GM12864 (cell line): ENCODE measurements around the gene COL28A1.

ENCODE experiments used
- DNase-seq: peaks from one replicate; pipeline ENCODE4 v3.0.0-alpha.2; 2011; ENCODE audit warnings: low read depth
- H3K4me3 ChIP-seq: 2 replicates; pipeline ENCODE4 v1.5.1; 2011; ENCODE audit warnings: mild to moderate bottlenecking, low read depth, low read length, control low read depth
- CTCF ChIP-seq: IDR thresholded peaks from 2 replicates; pipeline ENCODE4 v1.5.1; 2011; ENCODE audit warnings: low read depth, mild to moderate bottlenecking, moderate library complexity, low read length, control low read depth, inconsistent platforms; ENCODE audit errors: missing control alignments

The COL28A1 gene

GRCh38 chr7:7491044-7491443 is 44.6 kb downstream of the COL28A1 start:
- TF ChIP-seq CTCF: no peak
- DNase-seq: no peak
- H3K4me3 ChIP-seq: no peak overlapping the region

- no peak for TF ChIP-seq CTCF
- H3K4me3 ChIP-seq: no peak overlapping the region
- no peak for DNase-seq
These were observed 45.7 kb downstream of the COL28A1 start for GRCh38 chr7:7490003-7490402.

DNA sequence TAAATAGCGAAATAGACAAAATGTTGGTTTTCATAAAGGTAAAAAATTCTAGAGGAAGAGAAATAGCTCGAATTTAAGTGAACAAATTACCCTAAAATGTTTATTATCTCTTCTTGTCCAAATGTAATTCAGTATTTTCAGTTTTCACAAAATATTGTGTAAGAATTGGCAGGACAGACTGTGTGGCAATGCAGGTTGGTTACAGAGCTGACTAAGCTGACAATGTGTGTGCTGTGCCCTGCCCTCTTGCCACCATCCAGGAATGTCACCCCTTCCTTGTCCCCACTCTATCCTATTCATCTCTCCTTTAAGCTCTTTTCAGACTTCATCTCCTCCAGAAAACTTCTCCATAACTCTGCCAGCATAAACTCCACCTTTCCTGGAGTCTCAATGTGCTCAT is 46.1 kb downstream of the COL28A1 start:
- no peak for TF ChIP-seq CTCF
- H3K4me3 ChIP-seq: no peak overlapping the region
- no peak for DNase-seq

GRCh38 chr7:7486362-7486761 is 49.3 kb downstream of the COL28A1 start:
- no peak for TF ChIP-seq CTCF
- no peak for DNase-seq
- no peak overlapping the region for H3K4me3 ChIP-seq

DNA sequence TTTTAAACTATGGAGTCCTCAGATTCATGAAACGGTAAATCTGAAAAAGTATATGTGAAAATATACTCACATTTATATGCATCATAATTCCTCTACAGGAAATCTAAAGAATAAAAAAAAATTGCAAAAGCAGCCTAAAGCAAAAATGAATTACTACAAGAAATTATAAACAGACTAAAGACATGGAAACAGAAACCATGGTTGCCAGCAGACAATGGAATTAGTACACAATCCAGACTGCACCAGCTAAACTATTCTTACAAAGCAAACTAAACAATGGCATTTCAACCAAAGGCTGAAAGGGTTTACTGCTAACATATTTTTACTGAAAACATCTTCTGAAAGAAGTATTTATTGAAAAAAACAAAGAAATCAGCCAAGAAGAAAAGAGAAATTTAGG is 51.6 kb downstream of the COL28A1 start:
- DNase-seq: no peak
- TF ChIP-seq CTCF: no peak
- H3K4me3 ChIP-seq: no peak overlapping the region

- H3K4me3 ChIP-seq: no peak overlapping the region
- no peak for DNase-seq
- no peak for TF ChIP-seq CTCF
These were observed 53.9 kb downstream of the COL28A1 start for GRCh38 chr7:7481802-7482201.

DNA sequence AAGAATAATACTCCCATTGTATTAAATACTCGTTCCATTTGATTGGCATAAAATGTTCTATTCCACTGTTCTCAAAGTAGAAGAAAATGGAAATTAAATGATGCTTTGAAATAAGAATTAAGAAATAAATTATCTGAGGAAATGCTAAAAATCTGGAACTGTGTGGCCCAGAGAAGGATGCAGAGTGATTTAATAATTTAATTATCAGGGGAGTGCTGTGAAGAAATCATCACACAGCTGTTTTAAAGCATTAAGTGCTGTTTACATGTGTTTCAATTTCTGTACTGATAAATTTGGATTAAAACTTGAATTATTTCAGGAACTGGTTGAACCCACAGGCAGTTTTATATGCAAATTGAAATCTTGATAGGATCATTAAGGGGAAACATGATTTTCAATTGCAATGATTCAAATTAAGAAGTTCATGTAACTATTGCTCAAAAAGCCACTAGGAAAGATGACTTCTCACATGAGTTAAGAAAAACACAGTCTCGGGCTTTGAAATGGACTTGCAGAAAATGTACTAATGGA is 56.3 kb downstream of the COL28A1 start:
- TF ChIP-seq CTCF: no peak
- no peak overlapping the region for H3K4me3 ChIP-seq
- no peak for DNase-seq
